Left renal cortex interstitium (tissue), 4 donors: ENCODE data around the gene MUSK. TPM values are rescaled to one million over a fixed set of nuclear protein-coding genes. Genes with fewer than 3 reads are reported as not detected.
"Not testable (repeated sequence)": the region's sequence is repeated elsewhere in the genome, so short reads cannot be mapped to it uniquely, and the experiment has no call there.

Experiments
- DNase-seq, 4 donors: peaks; one replicate each; pipeline ENCODE4 v3.0.0-alpha.2; 2013; ENCODE audit warnings: low read depth in 4 of 4, low spot score in 2 of 4, missing footprints in 1 of 4
- polyA plus RNA-seq, 4 donors: library from polyadenylated mRNA; unstranded; fragments of 120-200 nt; gene quantifications; one replicate each; pipeline ENCODE4 v1.2.1, GENCODE V29; 2013; ENCODE audit not compliant: insufficient read length in 4 of 4

MUSK gene
- polyA plus RNA-seq, 4 donors = 0.05 to 0.09 (median 0.06) TPM; not detected in 1

DNA sequence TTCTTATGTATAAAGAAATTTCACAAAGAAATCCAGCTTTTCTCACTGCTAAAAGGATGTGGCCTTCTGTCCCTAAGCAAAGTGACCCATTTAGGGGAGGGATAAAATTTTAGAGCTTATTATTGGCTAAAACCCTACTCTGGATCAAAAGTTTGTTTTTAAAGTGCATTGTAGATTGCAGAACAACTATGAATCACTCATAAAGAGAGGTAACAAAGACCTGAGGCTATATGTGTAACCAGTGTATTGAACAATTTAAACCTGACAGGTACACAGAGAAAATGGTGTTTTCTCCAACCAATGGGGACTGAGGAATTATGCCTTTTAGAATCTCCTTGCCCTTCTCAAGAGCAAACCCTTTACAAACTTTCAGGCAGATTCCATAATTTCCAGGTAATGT, 86.6 kb downstream of the MUSK start:
- DNase-seq = no peak

GRCh38 chr9:110758201-110758600, 89.6 kb downstream of the MUSK start:
- no peak for DNase-seq

DNA sequence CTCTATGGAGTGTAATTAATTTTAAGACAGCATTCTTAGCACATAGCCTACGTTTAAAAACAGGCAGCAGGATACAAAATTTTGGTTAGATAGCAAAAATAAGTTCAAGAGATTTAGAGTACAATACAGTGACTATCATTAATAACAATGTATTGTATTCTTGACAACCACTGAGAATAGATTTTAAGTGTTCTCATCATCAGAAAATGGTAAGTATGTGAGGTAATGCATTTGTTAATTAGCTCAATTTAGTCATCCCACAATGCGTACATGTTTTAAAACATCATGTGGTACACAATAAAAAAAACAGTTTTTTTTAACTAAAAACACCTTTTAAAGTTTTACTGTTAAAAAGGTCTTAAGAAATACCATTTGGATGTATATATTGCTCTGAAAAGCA, 94.2 kb downstream of the MUSK start:
- no peak for DNase-seq

DNA sequence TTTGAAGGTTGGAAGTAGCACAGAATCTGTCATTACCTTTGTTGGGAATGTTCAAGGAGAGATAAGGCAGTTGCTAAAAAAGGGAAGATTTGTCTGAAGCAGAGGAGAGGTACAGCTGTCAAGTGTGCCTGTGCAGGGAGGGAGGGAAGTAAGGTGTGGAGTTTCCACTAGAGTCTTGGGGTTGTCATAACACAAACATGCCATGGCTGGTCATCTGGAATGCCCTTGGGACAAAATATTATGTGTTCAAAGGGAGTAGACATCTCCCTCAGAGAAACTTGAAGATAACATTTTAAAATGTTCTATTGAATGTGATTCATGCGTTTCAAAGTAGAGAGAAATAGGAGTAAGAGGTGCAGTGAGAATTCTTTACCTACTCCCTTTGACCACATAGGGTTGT, 95.0 kb downstream of the MUSK start:
- no peak for DNase-seq

GRCh38 chr9:110764006-110764405, 95.4 kb downstream of the MUSK start:
- DNase-seq = no peak

DNA sequence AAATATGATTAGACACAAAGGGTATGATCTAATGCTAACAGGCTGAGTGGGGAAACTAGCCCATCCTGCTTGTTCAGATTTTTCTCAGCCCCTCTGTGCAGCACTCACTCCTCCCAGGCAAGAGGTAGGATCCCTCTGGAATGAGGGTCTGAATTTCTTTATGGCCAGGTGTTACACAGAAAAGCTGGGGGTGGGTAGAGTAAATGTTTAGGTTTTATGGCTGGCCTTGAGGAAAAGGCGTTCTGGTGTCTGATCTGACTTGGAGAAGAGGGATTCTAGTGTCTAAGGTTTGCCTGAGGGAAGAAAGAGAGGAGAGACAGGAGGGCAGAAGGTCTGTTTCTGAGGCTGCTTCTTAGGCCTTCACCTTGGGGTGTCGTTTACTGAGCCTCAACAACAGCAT, 97.3 kb downstream of the MUSK start:
- DNase-seq = no peak

- no peak for DNase-seq
These were observed 99.0 kb downstream of the MUSK start for GRCh38 chr9:110767559-110768063.

DNA sequence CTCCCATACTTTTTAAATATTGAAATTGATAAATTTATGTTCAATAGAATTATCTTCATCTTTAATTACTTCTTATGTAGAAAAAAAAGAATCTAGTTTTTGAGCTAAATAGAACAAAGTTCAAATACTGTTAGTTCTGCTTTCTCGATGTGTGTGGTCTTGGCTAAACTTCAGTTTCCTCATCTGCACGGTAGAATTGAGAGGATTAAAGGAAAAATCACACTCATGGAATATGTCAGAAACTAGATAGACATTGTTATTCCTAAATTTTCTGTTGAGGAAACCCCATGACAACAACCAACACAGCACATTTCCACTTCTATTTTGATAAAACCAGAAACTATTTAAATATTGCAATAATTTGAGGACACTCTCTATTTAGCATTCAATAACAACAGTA, 100.3 kb downstream of the MUSK start:
- DNase-seq = no peak

GRCh38 chr9:110769667-110770066, 101.1 kb downstream of the MUSK start:
- no peak for DNase-seq

GRCh38 chr9:110775724-110776123, 107.1 kb downstream of the MUSK start:
- DNase-seq = no peak

- no peak for DNase-seq
These were observed 107.6 kb downstream of the MUSK start for GRCh38 chr9:110776221-110776620.

DNA sequence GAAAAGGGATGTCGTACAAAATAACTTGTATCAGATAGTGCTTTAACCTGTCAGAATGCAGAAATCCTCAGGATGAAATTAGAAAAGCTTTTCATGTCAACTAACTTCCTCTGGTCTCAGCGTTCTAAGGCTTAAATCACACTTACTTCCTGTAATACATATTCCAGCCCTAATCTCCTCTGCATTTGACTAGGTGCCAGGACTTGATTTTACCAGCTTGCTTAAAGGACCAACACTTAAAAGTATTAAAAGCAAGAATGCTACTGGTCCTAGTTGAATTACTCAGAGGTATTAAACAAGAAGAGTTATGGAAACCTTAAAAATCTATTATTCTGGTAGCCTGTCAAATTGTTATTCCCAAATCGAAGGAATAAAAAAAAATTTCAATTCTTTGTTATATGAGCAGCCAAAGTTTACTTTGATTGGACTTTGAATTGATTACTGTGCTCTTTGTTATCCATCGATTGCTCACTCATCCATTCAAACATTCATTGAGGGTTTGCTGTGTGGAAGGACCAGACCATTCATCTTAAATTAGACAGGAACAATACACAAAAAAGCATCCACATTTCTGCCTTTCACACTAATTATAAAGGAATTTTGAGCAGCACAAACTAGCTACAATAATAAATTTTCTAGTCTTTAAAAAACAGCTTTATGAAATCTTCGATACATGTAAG, 108.7 kb downstream of the MUSK start:
- no peak for DNase-seq

DNA sequence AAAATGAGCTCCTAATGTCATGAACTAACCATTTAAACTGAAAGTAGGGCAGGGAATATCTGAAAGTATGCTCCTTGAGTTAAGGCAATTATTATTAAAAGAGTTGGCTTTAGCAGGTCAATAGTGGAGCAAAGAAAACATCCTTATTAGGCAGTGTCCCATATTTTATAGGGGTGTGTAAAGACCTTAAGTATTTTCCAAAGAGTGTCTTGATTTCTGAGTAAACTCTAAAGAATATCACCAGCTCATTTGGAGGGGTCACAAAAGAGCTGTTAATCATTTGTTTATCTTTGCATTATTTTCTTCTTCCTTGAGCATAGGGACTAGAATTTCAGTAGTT, 109.3 kb downstream of the MUSK start:
- no peak for DNase-seq

DNA sequence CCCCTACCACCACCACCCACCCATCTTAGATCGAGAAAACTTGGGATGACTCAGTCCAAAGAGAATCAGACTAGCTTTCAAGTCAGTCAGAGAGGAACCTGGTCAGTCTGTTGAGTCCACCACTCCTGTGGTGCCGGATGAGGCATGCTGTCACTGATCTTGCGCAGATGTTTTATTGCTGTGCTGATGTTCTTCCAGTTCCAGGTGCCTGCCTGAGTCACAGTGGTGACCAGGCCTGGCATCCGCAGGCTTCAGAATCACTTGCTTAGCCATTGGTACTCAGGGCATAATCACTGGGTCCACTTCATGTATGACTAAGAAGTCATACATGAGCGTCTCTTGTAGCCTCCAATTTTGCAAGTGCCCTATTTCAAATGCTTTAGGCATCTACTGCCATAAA, 114.1 kb downstream of the MUSK start:
- DNase-seq = no peak

DNA sequence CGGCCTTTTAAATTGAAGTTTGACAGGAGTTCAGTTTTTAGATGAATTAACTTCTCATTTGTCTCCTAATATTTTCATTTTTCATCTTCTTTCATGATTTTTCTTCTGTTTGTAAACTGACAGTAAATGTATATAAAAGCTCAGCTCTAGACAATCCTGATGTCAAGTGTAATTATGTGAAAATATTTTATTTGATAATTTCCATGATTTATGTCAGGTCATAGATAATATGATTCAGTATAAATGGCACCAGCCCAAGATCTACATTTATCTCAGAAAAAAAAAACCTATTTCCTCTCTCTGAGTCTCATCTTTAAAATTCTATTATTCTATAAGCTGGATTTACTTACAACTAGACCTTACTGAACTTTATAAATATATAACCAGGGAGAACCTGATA, 115.7 kb downstream of the MUSK start:
- DNase-seq = no peak

- no peak for DNase-seq
These were observed 116.6 kb downstream of the MUSK start for GRCh38 chr9:110785166-110785565.

- not testable (repeated sequence) for DNase-seq
These were observed 119.8 kb downstream of the MUSK start for GRCh38 chr9:110788396-110788795.

DNA sequence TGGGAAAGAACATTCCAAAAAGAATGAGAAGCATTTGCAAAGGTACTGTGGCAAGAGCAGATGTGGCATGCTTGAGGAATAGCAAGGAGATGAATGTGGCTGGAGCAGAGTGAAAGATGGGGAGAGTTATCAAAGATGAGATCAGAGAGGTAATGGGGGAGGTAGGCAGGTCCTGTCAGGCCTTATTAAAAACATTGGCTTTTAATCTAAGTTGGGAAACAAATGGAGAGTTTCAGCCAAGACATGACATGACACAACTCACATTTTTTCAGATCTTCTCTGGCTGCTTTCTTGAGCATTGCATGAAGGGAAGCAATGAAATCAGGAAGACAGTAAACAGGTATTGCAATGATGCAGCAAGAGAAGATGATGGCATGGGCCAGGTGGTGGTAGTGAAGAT, 120.3 kb downstream of the MUSK start:
- DNase-seq = no peak

DNA sequence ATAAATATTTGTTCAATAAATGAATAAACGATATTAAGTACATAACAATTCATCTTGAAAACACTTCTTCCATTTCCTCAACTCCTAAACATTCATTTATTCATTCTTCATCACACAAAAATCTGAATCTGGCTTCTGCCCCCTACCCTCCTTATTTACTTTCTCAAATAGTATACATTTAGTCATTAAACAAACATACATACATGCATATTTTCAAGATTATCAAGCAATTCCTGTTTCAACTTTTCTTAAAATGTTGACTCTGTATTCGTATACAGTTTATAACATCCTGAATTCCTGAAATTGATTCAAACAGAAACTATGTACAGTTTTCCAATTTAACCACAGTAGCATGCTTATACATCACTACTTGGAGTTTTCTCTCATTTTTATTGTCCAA, 129.0 kb downstream of the MUSK start:
- DNase-seq = no peak

DNA sequence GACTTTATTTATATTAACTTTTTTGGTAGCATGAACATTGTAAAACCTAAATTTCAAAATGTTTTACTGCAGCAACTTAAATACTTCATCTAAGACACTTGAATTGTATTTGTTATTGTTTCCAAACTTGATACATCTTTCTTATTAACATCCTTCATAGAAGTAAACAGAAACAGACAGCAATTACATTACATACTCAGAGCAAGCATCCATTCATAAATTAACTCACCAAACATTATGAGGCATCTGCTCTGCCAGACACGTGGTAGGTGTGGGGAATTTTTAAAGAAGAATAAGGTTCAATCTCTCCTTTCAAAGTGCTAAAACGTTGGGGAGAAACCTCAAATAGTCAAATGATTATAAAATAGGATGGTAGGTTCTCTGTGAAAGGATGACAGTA, 130.8 kb downstream of the MUSK start:
- DNase-seq = no peak

GRCh38 chr9:110801426-110801825, 132.8 kb downstream of the MUSK start:
- DNase-seq = no peak

DNA sequence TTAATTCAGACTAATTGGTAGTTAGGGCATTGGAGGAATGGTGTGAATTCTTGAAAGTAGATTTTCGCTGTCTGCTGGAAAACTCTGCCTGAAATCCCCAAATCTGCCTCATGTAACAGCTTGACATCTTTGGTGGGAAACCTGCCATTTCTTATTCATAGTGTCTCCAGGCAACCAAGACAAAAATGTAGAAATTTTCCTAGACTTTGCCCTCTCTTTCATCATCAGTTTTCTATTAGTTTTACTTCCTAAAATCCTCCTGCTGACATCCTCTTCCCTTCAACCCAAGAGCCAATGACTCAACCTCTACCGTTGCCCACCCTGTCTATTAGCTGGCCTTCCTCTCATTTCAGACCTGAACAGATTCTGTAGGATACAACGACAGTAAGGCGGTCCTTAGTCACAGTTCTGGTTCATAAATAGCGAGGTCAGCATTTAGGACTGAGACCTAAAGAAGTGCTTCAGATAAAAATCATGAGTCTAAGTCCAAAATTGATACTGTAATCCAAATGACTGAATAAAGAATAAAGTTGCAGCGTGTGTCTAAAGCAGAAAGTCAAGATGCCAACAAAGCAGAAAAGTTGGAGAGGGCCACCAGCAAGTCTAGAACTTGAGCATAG, 133.9 kb downstream of the MUSK start:
- DNase-seq = no peak
